HEK293 (cell line): ENCODE data around the gene EXOC3L2.

Experiments
- CTCF ChIA-PET: fragments of 350-600 bp; formaldehyde crosslinking; extraction: SDS; loops from one replicate; lab custom pipeline; 2021; ENCODE audit warnings: antibody characterized with exemption; lab: Yijun Ruan, JAX
- POLR2A ChIA-PET: fragments of 300-600 bp; formaldehyde crosslinking; extraction: SDS; loops from one replicate; lab custom pipeline; 2020; ENCODE audit warnings: antibody characterized with exemption, inconsistent platforms; lab: Yijun Ruan, JAX
- H3K27ac ChIP-seq: fragments of 200-500 bp; sonication (Bioruptor generic); 2 replicates; pipeline ENCODE4 v1.5.1; 2014; ENCODE audit warnings: low read depth, low read length, control low read depth, inconsistent platforms; ENCODE audit errors: extremely low read depth
- H3K36me3 ChIP-seq, 2 experiments: fragments of 200-500 bp in 1 of 2; sonication (Bioruptor generic) in 1 of 2; 1 replicate in 1 of 2; 2 replicates in 1 of 2; pipeline ENCODE4 v1.5.1; 2014 to 2017; ENCODE audit warnings: inconsistent platforms in 2 of 2, low read length in 2 of 2; ENCODE audit not compliant: control insufficient read depth in 2 of 2, insufficient read depth in 1 of 2
- H3K4me1 ChIP-seq: fragments of 200-500 bp; sonication (Bioruptor generic); 2 replicates; pipeline ENCODE4 v1.5.1; 2014; ENCODE audit warnings: mild to moderate bottlenecking, low read length, inconsistent platforms; ENCODE audit not compliant: control insufficient read depth, insufficient read depth
- H3K4me3 ChIP-seq: 2 replicates; pipeline ENCODE4 v1.5.1; 2011; ENCODE audit warnings: low read depth, mild to moderate bottlenecking, control low read depth, low read length, moderate library complexity
- H3K9me3 ChIP-seq: fragments of 200-500 bp; sonication (Bioruptor generic); 2 replicates; pipeline ENCODE4 v1.5.1; 2014; ENCODE audit warnings: low read depth, low read length, inconsistent platforms; ENCODE audit not compliant: control insufficient read depth, insufficient read depth
- HIC1 ChIP-seq: fragments of 450-650 bp; formaldehyde crosslinking; IDR thresholded peaks from 2 replicates; pipeline ENCODE4 v1.5.1; 2016; ENCODE audit warnings: missing biosample characterization, missing genetic modification characterization
- HOXD13 ChIP-seq: sonication (generic); formaldehyde crosslinking; IDR thresholded peaks from 2 replicates; pipeline ENCODE4 v1.8.0; 2022; ENCODE audit warnings: missing genetic modification reagents, borderline replicate concordance
- PATZ1 ChIP-seq: fragments of 450-650 bp; formaldehyde crosslinking; IDR thresholded peaks from 2 replicates; pipeline ENCODE4 v1.5.1; 2016; ENCODE audit warnings: missing biosample characterization, missing genetic modification characterization
- REPIN1 ChIP-seq: fragments of 450-650 bp; formaldehyde crosslinking; IDR thresholded peaks from 2 replicates; pipeline ENCODE4 v1.5.1; 2017; ENCODE audit warnings: missing biosample characterization, missing genetic modification characterization, low read depth
- ZBTB10 ChIP-seq: fragments of 450-650 bp; formaldehyde crosslinking; IDR thresholded peaks from 2 replicates; pipeline ENCODE4 v1.5.1; 2016; ENCODE audit warnings: missing biosample characterization, missing genetic modification characterization
- ZBTB21 ChIP-seq: fragments of 450-650 bp; formaldehyde crosslinking; IDR thresholded peaks from 2 replicates; pipeline ENCODE4 v1.5.1; 2017; ENCODE audit warnings: missing biosample characterization, missing genetic modification characterization
- ZBTB26 ChIP-seq: fragments of 450-650 bp; formaldehyde crosslinking; optimal IDR thresholded peaks from 2 replicates; pipeline ENCODE3; 2016; ENCODE audit warnings: missing biosample characterization, mild to moderate bottlenecking, missing genetic modification characterization
- ZBTB6 ChIP-seq: fragments of 450-650 bp; formaldehyde crosslinking; IDR thresholded peaks from 2 replicates; pipeline ENCODE4 v1.5.1; 2017; ENCODE audit warnings: missing biosample characterization, missing genetic modification characterization
- ZNF155 ChIP-seq: fragments of 450-650 bp; formaldehyde crosslinking; IDR thresholded peaks from 2 replicates; pipeline ENCODE4 v1.5.1; 2016; ENCODE audit warnings: missing biosample characterization, missing genetic modification characterization
- ZNF19 ChIP-seq: fragments of 450-650 bp; formaldehyde crosslinking; IDR thresholded peaks from 2 replicates; pipeline ENCODE4; 2016; ENCODE audit warnings: missing biosample characterization, missing genetic modification characterization, low read depth
- ZNF23 ChIP-seq: fragments of 450-650 bp; formaldehyde crosslinking; IDR thresholded peaks from 2 replicates; pipeline ENCODE4 v1.5.1; 2016; ENCODE audit warnings: missing biosample characterization, missing genetic modification characterization, borderline replicate concordance
- ZNF266 ChIP-seq: fragments of 450-650 bp; formaldehyde crosslinking; IDR thresholded peaks from 2 replicates; pipeline ENCODE4 v1.5.1; 2016; ENCODE audit warnings: missing biosample characterization, missing genetic modification characterization, low read depth
- ZNF292 ChIP-seq: fragments of 450-650 bp; formaldehyde crosslinking; IDR thresholded peaks from 2 replicates; pipeline ENCODE4 v1.5.1; 2016; ENCODE audit warnings: low read depth, missing biosample characterization, missing genetic modification characterization, borderline replicate concordance
- ZNF514 ChIP-seq: fragments of 450-650 bp; formaldehyde crosslinking; IDR thresholded peaks from 2 replicates; pipeline ENCODE4 v1.5.1; 2016; ENCODE audit warnings: missing biosample characterization, missing genetic modification characterization
- ZNF677 ChIP-seq: fragments of 450-650 bp; IDR thresholded peaks from 2 replicates; pipeline ENCODE4 v1.5.0; 2018; ENCODE audit warnings: missing biosample characterization, mild to moderate bottlenecking, missing genetic modification characterization, moderate library complexity
- ZNF768 ChIP-seq: fragments of 450-650 bp; formaldehyde crosslinking; IDR thresholded peaks from 2 replicates; pipeline ENCODE4 v1.5.1; 2018; ENCODE audit warnings: missing biosample characterization, mild to moderate bottlenecking, missing genetic modification characterization
- ZNF785 ChIP-seq: fragments of 450-650 bp; formaldehyde crosslinking; IDR thresholded peaks from 2 replicates; pipeline ENCODE4 v1.5.1; 2016; ENCODE audit warnings: missing biosample characterization, missing genetic modification characterization
- ZNF791 ChIP-seq: fragments of 450-650 bp; formaldehyde crosslinking; IDR thresholded peaks from 2 replicates; pipeline ENCODE4 v1.5.1; 2016; ENCODE audit warnings: missing biosample characterization, missing genetic modification characterization
- ZNF830 ChIP-seq: fragments of 450-650 bp; IDR thresholded peaks from 2 replicates; pipeline ENCODE4 v1.5.0; 2018; ENCODE audit warnings: missing biosample characterization, missing genetic modification characterization, low read depth, mild to moderate bottlenecking, moderate library complexity
- ZSCAN30 ChIP-seq: fragments of 450-650 bp; IDR thresholded peaks from 2 replicates; pipeline ENCODE4 v1.5.1; 2018; ENCODE audit warnings: missing biosample characterization, mild to moderate bottlenecking, missing genetic modification characterization, moderate library complexity

Gene EXOC3L2

GRCh38 chr19:45211751-45212381, 33.3 kb downstream of the EXOC3L2 start:
- Histone ChIP-seq H3K9me3 (no peaks in the 10 kb centered on the region), H3K27ac (no peak overlapping the region), H3K4me3 (no peak overlapping the region), H3K4me1 (no peaks in the 10 kb centered on the region), H3K36me3 (no peaks in the 10 kb centered on the region; a peak in 1 of 3 replicates)
- TF ChIP-seq ZBTB21: no peak
- TF ChIP-seq ZNF514: no peak
- TF ChIP-seq ZNF292 (tag by site-specific recombination): no peak
- no peak for TF ChIP-seq ZSCAN30 (tag by site-specific recombination)
- no peak for TF ChIP-seq ZBTB10 (tag by site-specific recombination)
- TF ChIP-seq ZNF155 (tag by site-specific recombination): no peak
- no peak for TF ChIP-seq ZNF830
- no peak for TF ChIP-seq ZNF23
- no peak for TF ChIP-seq ZNF677 (tag by site-specific recombination)
- TF ChIP-seq ZNF785: no peak
- TF ChIP-seq PATZ1 (tag by site-specific recombination): no peak
- no peak for TF ChIP-seq REPIN1 (tag by site-specific recombination)
- no peak for TF ChIP-seq HOXD13 (CRISPR knock-in tag)
- no peak for TF ChIP-seq ZBTB26 (tag by site-specific recombination)
- TF ChIP-seq ZNF768 (tag by site-specific recombination): no peak
- no peak for TF ChIP-seq HIC1 (tag by site-specific recombination)
- TF ChIP-seq ZNF266 (tag by site-specific recombination): no peak
- TF ChIP-seq ZBTB6 (tag by site-specific recombination): no peak
- TF ChIP-seq ZNF791 (tag by site-specific recombination): no peak
- no peak for TF ChIP-seq ZNF19 (tag by site-specific recombination)
- CTCF ChIA-PET: interaction anchor here (0.7 to 1.1 kb wide), 2 partner anchors 25 to 65 kb away, joined by 3 to 6 read pairs; no protein-coding TSS in a partner anchor
- POLR2A ChIA-PET: interaction anchor here (0.7 kb wide), 1 partner anchor 167 kb away, joined by 3 read pairs; no protein-coding TSS in a partner anchor
